ENCODE results near the gene PNMA6F.
"Not testable (repeated sequence)": the region's sequence is repeated elsewhere in the genome, so short reads cannot be mapped to it uniquely, and the experiment has no call there.

DNA sequence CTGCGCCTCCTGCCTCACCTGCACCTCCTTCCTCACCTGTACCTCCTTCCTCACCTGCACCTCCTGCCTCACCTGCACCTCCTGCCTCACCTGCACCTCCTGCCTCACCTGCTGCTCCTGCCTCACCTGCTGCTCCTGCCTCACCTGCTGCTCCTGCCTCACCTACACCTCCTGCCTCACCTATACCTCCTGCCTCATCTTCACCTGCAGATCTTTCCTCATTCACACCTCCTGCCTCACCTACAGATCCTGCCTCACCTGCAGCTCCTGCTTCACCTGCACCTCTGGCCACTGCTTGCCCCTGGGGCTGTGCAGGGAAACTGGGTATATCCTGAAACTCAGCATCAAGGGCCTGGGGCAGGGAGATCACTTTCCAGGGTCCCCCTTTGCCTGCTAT lies 1.5 kb downstream of the PNMA6F start:
- not testable (repeated sequence) for TF ChIP-seq EP300, POLR2A (IDR thresholded peaks at IDR 0.05)
- TF ChIP-seq, protein P1, sequence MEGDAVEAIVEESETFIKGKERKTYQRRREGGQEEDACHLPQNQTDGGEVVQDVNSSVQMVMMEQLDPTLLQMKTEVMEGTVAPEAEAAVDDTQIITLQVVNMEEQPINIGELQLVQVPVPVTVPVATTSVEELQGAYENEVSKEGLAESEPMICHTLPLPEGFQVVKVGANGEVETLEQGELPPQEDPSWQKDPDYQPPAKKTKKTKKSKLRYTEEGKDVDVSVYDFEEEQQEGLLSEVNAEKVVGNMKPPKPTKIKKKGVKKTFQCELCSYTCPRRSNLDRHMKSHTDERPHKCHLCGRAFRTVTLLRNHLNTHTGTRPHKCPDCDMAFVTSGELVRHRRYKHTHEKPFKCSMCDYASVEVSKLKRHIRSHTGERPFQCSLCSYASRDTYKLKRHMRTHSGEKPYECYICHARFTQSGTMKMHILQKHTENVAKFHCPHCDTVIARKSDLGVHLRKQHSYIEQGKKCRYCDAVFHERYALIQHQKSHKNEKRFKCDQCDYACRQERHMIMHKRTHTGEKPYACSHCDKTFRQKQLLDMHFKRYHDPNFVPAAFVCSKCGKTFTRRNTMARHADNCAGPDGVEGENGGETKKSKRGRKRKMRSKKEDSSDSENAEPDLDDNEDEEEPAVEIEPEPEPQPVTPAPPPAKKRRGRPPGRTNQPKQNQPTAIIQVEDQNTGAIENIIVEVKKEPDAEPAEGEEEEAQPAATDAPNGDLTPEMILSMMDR (IDR thresholded peaks at IDR 0.05) = not testable (repeated sequence)
